Measurements from ENCODE around the gene KCNQ5.

DNA sequence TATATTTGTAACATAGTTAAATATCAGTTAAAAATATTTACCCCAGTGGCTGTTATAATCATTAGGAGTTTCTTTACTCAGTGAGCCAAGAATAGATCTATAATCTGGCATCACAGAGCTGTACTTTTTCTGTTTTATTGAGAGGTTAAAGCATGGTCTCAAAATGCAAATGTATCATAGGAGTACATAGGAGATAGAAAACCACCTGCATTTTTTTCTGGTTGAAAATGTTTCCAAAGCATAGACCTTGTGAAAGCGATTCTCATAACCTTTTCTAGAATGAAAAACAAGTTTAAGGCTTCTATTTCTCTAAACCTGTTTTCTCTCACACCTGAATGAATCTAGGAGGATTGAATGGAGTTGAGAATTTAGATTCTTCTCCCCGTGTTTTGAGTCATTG is 14.4 kb downstream of the KCNQ5 start:
- TF ChIP-seq, protein P1, sequence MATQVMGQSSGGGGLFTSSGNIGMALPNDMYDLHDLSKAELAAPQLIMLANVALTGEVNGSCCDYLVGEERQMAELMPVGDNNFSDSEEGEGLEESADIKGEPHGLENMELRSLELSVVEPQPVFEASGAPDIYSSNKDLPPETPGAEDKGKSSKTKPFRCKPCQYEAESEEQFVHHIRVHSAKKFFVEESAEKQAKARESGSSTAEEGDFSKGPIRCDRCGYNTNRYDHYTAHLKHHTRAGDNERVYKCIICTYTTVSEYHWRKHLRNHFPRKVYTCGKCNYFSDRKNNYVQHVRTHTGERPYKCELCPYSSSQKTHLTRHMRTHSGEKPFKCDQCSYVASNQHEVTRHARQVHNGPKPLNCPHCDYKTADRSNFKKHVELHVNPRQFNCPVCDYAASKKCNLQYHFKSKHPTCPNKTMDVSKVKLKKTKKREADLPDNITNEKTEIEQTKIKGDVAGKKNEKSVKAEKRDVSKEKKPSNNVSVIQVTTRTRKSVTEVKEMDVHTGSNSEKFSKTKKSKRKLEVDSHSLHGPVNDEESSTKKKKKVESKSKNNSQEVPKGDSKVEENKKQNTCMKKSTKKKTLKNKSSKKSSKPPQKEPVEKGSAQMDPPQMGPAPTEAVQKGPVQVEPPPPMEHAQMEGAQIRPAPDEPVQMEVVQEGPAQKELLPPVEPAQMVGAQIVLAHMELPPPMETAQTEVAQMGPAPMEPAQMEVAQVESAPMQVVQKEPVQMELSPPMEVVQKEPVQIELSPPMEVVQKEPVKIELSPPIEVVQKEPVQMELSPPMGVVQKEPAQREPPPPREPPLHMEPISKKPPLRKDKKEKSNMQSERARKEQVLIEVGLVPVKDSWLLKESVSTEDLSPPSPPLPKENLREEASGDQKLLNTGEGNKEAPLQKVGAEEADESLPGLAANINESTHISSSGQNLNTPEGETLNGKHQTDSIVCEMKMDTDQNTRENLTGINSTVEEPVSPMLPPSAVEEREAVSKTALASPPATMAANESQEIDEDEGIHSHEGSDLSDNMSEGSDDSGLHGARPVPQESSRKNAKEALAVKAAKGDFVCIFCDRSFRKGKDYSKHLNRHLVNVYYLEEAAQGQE (tag by site-specific recombination; IDR thresholded peaks at IDR 0.05) = no peak
- TF ChIP-seq TCF7L2 (IDR thresholded peaks at IDR 0.05; ENCODE audit: borderline replicate concordance, low read depth, low read length) (no peak), ZBTB7A (tag by site-specific recombination; IDR thresholded peaks at IDR 0.05; ENCODE audit: low read depth) (no peak), ZSCAN16 (tag by site-specific recombination; IDR thresholded peaks at IDR 0.05) (no peak), ZNF664 (tag by site-specific recombination; IDR thresholded peaks at IDR 0.05) (no peak), ZNF274 (IDR thresholded peaks at IDR 0.05; ENCODE audit: low read length) (no peak), ZNF274 (tag by site-specific recombination; IDR thresholded peaks at IDR 0.05; ENCODE audit: borderline replicate concordance) (no peak), SETDB1 (IDR thresholded peaks at IDR 0.05; ENCODE audit: insufficient read length, low read length) (no peak), ZNF350 (tag by site-specific recombination; IDR thresholded peaks at IDR 0.05) (no peak), ZNF140 (tag by site-specific recombination; IDR thresholded peaks at IDR 0.05) (no peak), BCL11A (tag by site-specific recombination; IDR thresholded peaks at IDR 0.05; ENCODE audit: low read depth) (no peak), ZNF501 (tag by site-specific recombination; IDR thresholded peaks at IDR 0.05) (no peak)
- TF ChIP-seq, protein P2, sequence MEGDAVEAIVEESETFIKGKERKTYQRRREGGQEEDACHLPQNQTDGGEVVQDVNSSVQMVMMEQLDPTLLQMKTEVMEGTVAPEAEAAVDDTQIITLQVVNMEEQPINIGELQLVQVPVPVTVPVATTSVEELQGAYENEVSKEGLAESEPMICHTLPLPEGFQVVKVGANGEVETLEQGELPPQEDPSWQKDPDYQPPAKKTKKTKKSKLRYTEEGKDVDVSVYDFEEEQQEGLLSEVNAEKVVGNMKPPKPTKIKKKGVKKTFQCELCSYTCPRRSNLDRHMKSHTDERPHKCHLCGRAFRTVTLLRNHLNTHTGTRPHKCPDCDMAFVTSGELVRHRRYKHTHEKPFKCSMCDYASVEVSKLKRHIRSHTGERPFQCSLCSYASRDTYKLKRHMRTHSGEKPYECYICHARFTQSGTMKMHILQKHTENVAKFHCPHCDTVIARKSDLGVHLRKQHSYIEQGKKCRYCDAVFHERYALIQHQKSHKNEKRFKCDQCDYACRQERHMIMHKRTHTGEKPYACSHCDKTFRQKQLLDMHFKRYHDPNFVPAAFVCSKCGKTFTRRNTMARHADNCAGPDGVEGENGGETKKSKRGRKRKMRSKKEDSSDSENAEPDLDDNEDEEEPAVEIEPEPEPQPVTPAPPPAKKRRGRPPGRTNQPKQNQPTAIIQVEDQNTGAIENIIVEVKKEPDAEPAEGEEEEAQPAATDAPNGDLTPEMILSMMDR (tag by site-specific recombination; IDR thresholded peaks at IDR 0.05) = no peak
- TF ChIP-seq, protein P3, sequence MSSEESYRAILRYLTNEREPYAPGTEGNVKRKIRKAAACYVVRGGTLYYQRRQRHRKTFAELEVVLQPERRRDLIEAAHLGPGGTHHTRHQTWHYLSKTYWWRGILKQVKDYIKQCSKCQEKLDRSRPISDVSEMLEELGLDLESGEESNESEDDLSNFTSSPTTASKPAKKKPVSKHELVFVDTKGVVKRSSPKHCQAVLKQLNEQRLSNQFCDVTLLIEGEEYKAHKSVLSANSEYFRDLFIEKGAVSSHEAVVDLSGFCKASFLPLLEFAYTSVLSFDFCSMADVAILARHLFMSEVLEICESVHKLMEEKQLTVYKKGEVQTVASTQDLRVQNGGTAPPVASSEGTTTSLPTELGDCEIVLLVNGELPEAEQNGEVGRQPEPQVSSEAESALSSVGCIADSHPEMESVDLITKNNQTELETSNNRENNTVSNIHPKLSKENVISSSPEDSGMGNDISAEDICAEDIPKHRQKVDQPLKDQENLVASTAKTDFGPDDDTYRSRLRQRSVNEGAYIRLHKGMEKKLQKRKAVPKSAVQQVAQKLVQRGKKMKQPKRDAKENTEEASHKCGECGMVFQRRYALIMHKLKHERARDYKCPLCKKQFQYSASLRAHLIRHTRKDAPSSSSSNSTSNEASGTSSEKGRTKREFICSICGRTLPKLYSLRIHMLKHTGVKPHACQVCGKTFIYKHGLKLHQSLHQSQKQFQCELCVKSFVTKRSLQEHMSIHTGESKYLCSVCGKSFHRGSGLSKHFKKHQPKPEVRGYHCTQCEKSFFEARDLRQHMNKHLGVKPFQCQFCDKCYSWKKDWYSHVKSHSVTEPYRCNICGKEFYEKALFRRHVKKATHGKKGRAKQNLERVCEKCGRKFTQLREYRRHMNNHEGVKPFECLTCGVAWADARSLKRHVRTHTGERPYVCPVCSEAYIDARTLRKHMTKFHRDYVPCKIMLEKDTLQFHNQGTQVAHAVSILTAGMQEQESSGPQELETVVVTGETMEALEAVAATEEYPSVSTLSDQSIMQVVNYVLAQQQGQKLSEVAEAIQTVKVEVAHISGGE (tag by site-specific recombination; conservative IDR thresholded peaks at IDR 0.05; ENCODE audit: low read depth) = no peak

Measured in HEK293 (cell line).